ENCODE measurements around the gene IRS1.
A peak's percentile ranks its signal among the peaks of the same experiment; 100 is the strongest.
"Not testable (repeated sequence)": the region's sequence is repeated elsewhere in the genome, so short reads cannot be mapped to it uniquely, and the experiment has no call there.

The IRS1 gene

GRCh38 chr2:226835796-226836547, 36.4 kb upstream of the IRS1 start, which contains the start of gene RHBDD1:
Gene RHBDD1 (plus strand): TSS chr2:226836054. CDS start chr2:226864694, 28,640 bp downstream.
- no peak for TF ChIP-seq CTCF (conservative IDR thresholded peaks at IDR 0.05; ENCODE audit: control insufficient read depth, insufficient read depth, low read depth, low read length)

GRCh38 chr2:226835420-226835795, 35.8 kb upstream of the IRS1 start:
- TF ChIP-seq CTCF (conservative IDR thresholded peaks at IDR 0.05; ENCODE audit: control insufficient read depth, insufficient read depth, low read depth, low read length), result no peak
- peak; percentile 25 for DNase-seq (ENCODE audit: low read depth)
- peak overlapping the region; percentile 50 for H3K4me3 ChIP-seq (ENCODE audit: control insufficient read depth, low read depth, low read length)

More at GRCh38 chr2:226835796-226836547, 36.4 kb upstream of the IRS1 start, which contains the start of gene RHBDD1:
- H3K4me3 ChIP-seq (ENCODE audit: control insufficient read depth, low read depth, low read length), result peak within 1 kb of the TSS; percentile 75
- DNase-seq (ENCODE audit: low read depth), result peak; percentile 92

- H3K4me3 ChIP-seq (ENCODE audit: control insufficient read depth, low read depth, low read length), result peak overlapping the region; percentile 50
- not testable (repeated sequence) for DNase-seq (ENCODE audit: low read depth)
These were observed 35.3 kb upstream of the IRS1 start for GRCh38 chr2:226834880-226835279.

GRCh38 chr2:226832061-226832460, 32.4 kb upstream of the IRS1 start:
- DNase-seq (ENCODE audit: low read depth), result peak; percentile 50

GRCh38 chr2:226831266-226831665, 31.6 kb upstream of the IRS1 start:
- DNase-seq (ENCODE audit: low read depth), result peak; percentile 48
- H3K4me3 ChIP-seq (ENCODE audit: control insufficient read depth, low read depth, low read length), result no peak overlapping the region
- TF ChIP-seq CTCF (conservative IDR thresholded peaks at IDR 0.05; ENCODE audit: control insufficient read depth, insufficient read depth, low read depth, low read length), result no peak

More at GRCh38 chr2:226832061-226832460, 32.4 kb upstream of the IRS1 start:
- no peak for TF ChIP-seq CTCF (conservative IDR thresholded peaks at IDR 0.05; ENCODE audit: control insufficient read depth, insufficient read depth, low read depth, low read length)
- H3K4me3 ChIP-seq (ENCODE audit: control insufficient read depth, low read depth, low read length), result no peak overlapping the region

GRCh38 chr2:226829721-226830631, 30.4 kb upstream of the IRS1 start:
- DNase-seq (ENCODE audit: low read depth), result no peak
- no peak overlapping the region for H3K4me3 ChIP-seq (ENCODE audit: control insufficient read depth, low read depth, low read length)
- TF ChIP-seq CTCF (conservative IDR thresholded peaks at IDR 0.05; ENCODE audit: control insufficient read depth, insufficient read depth, low read depth, low read length), result no peak

GRCh38 chr2:226828191-226828590, 28.6 kb upstream of the IRS1 start:
- no peak overlapping the region for H3K4me3 ChIP-seq (ENCODE audit: control insufficient read depth, low read depth, low read length)
- no peak for TF ChIP-seq CTCF (conservative IDR thresholded peaks at IDR 0.05; ENCODE audit: control insufficient read depth, insufficient read depth, low read depth, low read length)
- DNase-seq (ENCODE audit: low read depth), result peak; percentile 60
